ENCODE measurements around the gene SLC22A15. TPM values are rescaled to one million over a fixed set of nuclear protein-coding genes. Genes with fewer than 3 reads are reported as not detected.

SLC22A15 gene
- total RNA-seq, 2 experiments from 2014 or later = 0.82 to 2.8 TPM

GRCh38 chr1:115946116-115946515 lies 30.2 kb upstream of the SLC22A15 start:
- no peak overlapping the region for H2AFZ ChIP-seq (ENCODE audit: low read length)
- H3K79me2 ChIP-seq (ENCODE audit: insufficient read depth, low read depth, low read length) = no peaks in the 10 kb centered on the region
- ChIA-PET POLR2A (interaction anchor here (0.8 kb wide), 1 partner anchor 15 kb away, joined by 3 read pairs; no protein-coding TSS in a partner anchor), CTCF (ENCODE audit: unreplicated experiment) (no interaction called here)
- H3K9me3 ChIP-seq (ENCODE audit: low read length) = no peaks in the 10 kb centered on the region
- H3K27ac ChIP-seq (ENCODE audit: low read depth, low read length, poor library complexity, severe bottlenecking) = no peak overlapping the region
- no peak overlapping the region for H3K4me2 ChIP-seq (ENCODE audit: low read length)
- DNase-seq (ENCODE audit: low spot score) = no peak
- no peak overlapping the region for H3K4me3 ChIP-seq (ENCODE audit: low read depth, low read length, poor library complexity, severe bottlenecking)
- H3K4me1 ChIP-seq (ENCODE audit: insufficient read depth, low read length, poor library complexity, severe bottlenecking) = no peaks in the 10 kb centered on the region
- intact Hi-C loops (cut with micrococcal nuclease; ENCODE audit: unreplicated experiment) = no loop called here
- no peaks in the 10 kb centered on the region for H4K20me1 ChIP-seq (ENCODE audit: insufficient read depth, low read length)
- no peaks in the 10 kb centered on the region for H3K36me3 ChIP-seq (ENCODE audit: insufficient read depth, low read length)
- BruUV-seq (replicated peaks) = no TSS peak
- no peaks in the 10 kb centered on the region for H3K9me2 ChIP-seq (ENCODE audit: insufficient read depth, low read length)
- TF ChIP-seq EZH2phosphoT487 (IDR thresholded peaks at IDR 0.05; ENCODE audit: borderline replicate concordance, low read depth, low read length) (no peak), CTCF (conservative IDR thresholded peaks at IDR 0.05; ENCODE audit: low read length) (no peak)

- no TSS peak for BruUV-seq (replicated peaks)
- H3K4me2 ChIP-seq (ENCODE audit: low read length) = no peak overlapping the region
Measured at GRCh38 chr1:115949156-115949555, 27.2 kb upstream of the SLC22A15 start.

More at GRCh38 chr1:115949156-115949555, 27.2 kb upstream of the SLC22A15 start:
- H3K36me3 ChIP-seq (ENCODE audit: insufficient read depth, low read length) = no peaks in the 10 kb centered on the region
- no peaks in the 10 kb centered on the region for H3K79me2 ChIP-seq (ENCODE audit: insufficient read depth, low read depth, low read length)
- CTCF ChIA-PET (ENCODE audit: unreplicated experiment) = no interaction called here
- POLR2A ChIA-PET = no interaction called here
- intact Hi-C loops (cut with micrococcal nuclease; ENCODE audit: unreplicated experiment) = no loop called here
- no peaks in the 10 kb centered on the region for H3K9me3 ChIP-seq (ENCODE audit: low read length)
- peaks cover 6% of the 10 kb centered on the region for H3K4me1 ChIP-seq (ENCODE audit: insufficient read depth, low read length, poor library complexity, severe bottlenecking)
- TF ChIP-seq EZH2phosphoT487 (IDR thresholded peaks at IDR 0.05; ENCODE audit: borderline replicate concordance, low read depth, low read length) (no peak), CTCF (conservative IDR thresholded peaks at IDR 0.05; ENCODE audit: low read length) (no peak)
- H4K20me1 ChIP-seq (ENCODE audit: insufficient read depth, low read length) = no peaks in the 10 kb centered on the region
- H3K4me3 ChIP-seq (ENCODE audit: low read depth, low read length, poor library complexity, severe bottlenecking) = no peak overlapping the region
- no peak overlapping the region for H3K27ac ChIP-seq (ENCODE audit: low read depth, low read length, poor library complexity, severe bottlenecking)
- no peak overlapping the region for H2AFZ ChIP-seq (ENCODE audit: low read length)
- H3K9me2 ChIP-seq (ENCODE audit: insufficient read depth, low read length) = no peaks in the 10 kb centered on the region
- no peak for DNase-seq (ENCODE audit: low spot score)

Measured in OCI-LY7 (cell line).